K562 (cell line): ENCODE data around the gene PDPR.
"Not testable (repeated sequence)": the region's sequence is repeated elsewhere in the genome, so short reads cannot be mapped to it uniquely, and the experiment has no call there.

Experiments
- ARID3A ChIP-seq: IDR thresholded peaks from 2 replicates; pipeline ENCODE4 v1.6.1; 2012; ENCODE audit warnings: low read depth, low read length, improper control_type of control experiment, borderline replicate concordance
- CBFB ChIP-seq: sonication (generic); formaldehyde crosslinking; IDR thresholded peaks from 2 replicates; pipeline ENCODE4 v1.4.0; 2020; ENCODE audit warnings: mild to moderate bottlenecking, missing genetic modification reagents
- CBX5 ChIP-seq: IDR thresholded peaks from 2 replicates; pipeline ENCODE4 v1.6.1; 2014; ENCODE audit warnings: low read depth, borderline replicate concordance
- CBX8 ChIP-seq: fragments of 200-600 bp; sonication (generic); IDR thresholded peaks from 2 replicates; pipeline ENCODE4 v1.6.1; 2012; ENCODE audit warnings: borderline replicate concordance, mixed run types, low read depth, mild to moderate bottlenecking, moderate library complexity, mixed read lengths, low read length, control low read depth, inconsistent platforms; ENCODE audit not compliant: poor library complexity, severe bottlenecking; ENCODE audit errors: extremely low read depth
- CSDE1 ChIP-seq, 2 experiments: fragments of 450-650 bp; IDR thresholded peaks; 2 replicates each; pipeline ENCODE4 v1.6.1; 2016; ENCODE audit warnings: mild to moderate bottlenecking in 1 of 2
- CTCF ChIP-seq, 3 experiments: IDR thresholded peaks in 2 of 3; conservative IDR thresholded peaks in 1 of 3; 2 replicates each; pipeline ENCODE4 v1.5.1; 2011 to 2012; ENCODE audit warnings: low read length in 3 of 3, mild to moderate bottlenecking in 3 of 3, control low read depth in 2 of 3, improper control_type of control experiment in 1 of 3, inconsistent platforms in 1 of 3, low read depth in 1 of 3, mixed read lengths in 1 of 3, moderate library complexity in 1 of 3; ENCODE audit not compliant: insufficient read depth in 2 of 3
- FOXK2 ChIP-seq, 2 experiments: fragments of 450-650 bp; IDR thresholded peaks in 1 of 2; conservative IDR thresholded peaks in 1 of 2; 2 replicates each; pipeline ENCODE4 v1.6.1; 2016; ENCODE audit warnings: low read depth in 2 of 2, mild to moderate bottlenecking in 1 of 2
- GATA2 ChIP-seq: sonication (generic); formaldehyde crosslinking; IDR thresholded peaks from 2 replicates; pipeline ENCODE4 v1.4.0; 2020; ENCODE audit warnings: mild to moderate bottlenecking, missing genetic modification reagents
- PRDM10 ChIP-seq: fragments of 450-650 bp; IDR thresholded peaks from 2 replicates; pipeline ENCODE4 v1.6.1; 2018; ENCODE audit not compliant: partially characterized antibody
- TRIM25 ChIP-seq: fragments of 450-650 bp; IDR thresholded peaks from 2 replicates; pipeline ENCODE4 v1.7.0; 2016; ENCODE audit warnings: borderline replicate concordance
- USF1 ChIP-seq: sonication (generic); formaldehyde crosslinking; IDR thresholded peaks from 2 replicates; pipeline ENCODE4 v1.9.0; 2022; ENCODE audit warnings: mild to moderate bottlenecking, missing genetic modification reagents
- YY1 ChIP-seq, 3 experiments: IDR thresholded peaks; 2 replicates each; pipeline ENCODE4 v1.6.1; 2011; ENCODE audit warnings: low read length in 2 of 3, mild to moderate bottlenecking in 2 of 3, moderate library complexity in 2 of 3, borderline replicate concordance in 1 of 3, control low read depth in 1 of 3, low read depth in 1 of 3; ENCODE audit not compliant: insufficient read depth in 3 of 3, insufficient replicate concordance in 2 of 3, control insufficient read depth in 1 of 3, insufficient read length in 1 of 3; ENCODE audit errors: extremely low read depth in 1 of 3
- ZNF12 ChIP-seq: sonication (generic); formaldehyde crosslinking; IDR thresholded peaks from 2 replicates; pipeline ENCODE4 v1.4.0; 2020; ENCODE audit warnings: mild to moderate bottlenecking, missing genetic modification reagents
- ZNF695 ChIP-seq: fragments of 450-650 bp; formaldehyde crosslinking; IDR thresholded peaks from 2 replicates; pipeline ENCODE4 v1.4.0; 2020; ENCODE audit warnings: mild to moderate bottlenecking, moderate library complexity

GRCh38 chr16:70190574-70190973 is 76.4 kb downstream of the PDPR start:
- not testable (repeated sequence) for TF ChIP-seq CTCF (IDR thresholded peaks at IDR 0.05 in 2 of 3, conservative IDR thresholded peaks at IDR 0.05 in 1 of 3; ENCODE audit: insufficient read depth in 2 of 3, low read depth in 1 of 3, low read length in 3 of 3); ZNF12; CBX5; CSDE1 (IDR thresholded peaks at IDR 0.05); PRDM10; ZNF695; TRIM25; CBFB (CRISPR knock-in tag); GATA2 (CRISPR knock-in tag); ARID3A; YY1 (IDR thresholded peaks at IDR 0.05; ENCODE audit: borderline replicate concordance in 1 of 3, control insufficient read depth in 1 of 3, extremely low read depth in 1 of 3, insufficient read depth in 3 of 3, insufficient read length in 1 of 3, insufficient replicate concordance in 2 of 3, low read depth in 1 of 3, low read length in 2 of 3); USF1; CBX8; FOXK2 (conservative IDR thresholded peaks at IDR 0.05 in 1 of 2, IDR thresholded peaks at IDR 0.05 in 1 of 2; ENCODE audit: low read depth in 2 of 2)
